HG03280 (cell line): ENCODE measurements around the gene SMCO1.
"Not testable (repeated sequence)": the region's sequence is repeated elsewhere in the genome, so short reads cannot be mapped to it uniquely, and the experiment has no call there.

Experiments used
- ATAC-seq: cut with Tn5 transposase; IDR thresholded peaks from one replicate; pipeline ENCODE4 v1.9.1; 2021; ENCODE audit warnings: mild to moderate bottlenecking, moderate library complexity; ENCODE audit not compliant: unreplicated experiment

SMCO1 gene

DNA sequence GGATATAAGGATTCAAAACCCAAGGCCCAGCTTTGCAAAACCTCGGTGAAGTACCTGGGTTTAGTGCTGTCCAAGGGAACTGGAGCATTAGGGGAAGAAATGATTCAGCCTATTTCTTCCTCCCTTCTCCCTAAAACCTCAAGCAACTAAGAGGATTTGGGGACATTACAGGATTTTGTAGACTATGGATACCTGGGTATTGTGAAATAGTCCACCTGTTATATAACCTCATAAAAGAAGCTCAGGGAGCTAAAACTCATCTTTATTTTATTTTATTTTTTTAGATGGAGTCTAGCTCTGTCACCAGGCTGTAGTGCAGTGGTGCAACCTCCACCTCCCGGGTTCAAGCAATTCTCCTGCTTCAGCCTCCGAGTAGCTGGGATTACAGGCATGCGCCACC is 8.7 kb upstream of the SMCO1 start:
- ATAC-seq: no peak

DNA sequence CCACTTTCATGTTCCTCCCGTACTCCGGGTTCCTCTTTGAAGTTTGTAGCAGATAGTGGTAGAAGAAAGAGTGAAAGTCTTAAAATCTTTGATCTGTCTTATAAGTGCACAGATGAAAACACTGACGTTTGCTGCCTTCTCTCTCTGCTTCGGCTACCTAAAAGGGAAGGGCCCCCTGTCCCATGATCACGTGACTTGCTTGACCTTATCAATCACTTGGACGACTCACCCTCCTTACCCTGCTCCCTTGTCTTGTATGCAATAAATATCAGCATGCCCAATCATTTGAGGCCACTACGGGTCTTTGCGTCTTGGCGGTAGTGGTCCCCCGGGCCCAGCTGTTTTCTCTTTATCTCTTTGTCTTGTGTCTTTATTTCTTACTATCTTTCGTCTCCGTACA is 6.1 kb upstream of the SMCO1 start:
- not testable (repeated sequence) for ATAC-seq

DNA sequence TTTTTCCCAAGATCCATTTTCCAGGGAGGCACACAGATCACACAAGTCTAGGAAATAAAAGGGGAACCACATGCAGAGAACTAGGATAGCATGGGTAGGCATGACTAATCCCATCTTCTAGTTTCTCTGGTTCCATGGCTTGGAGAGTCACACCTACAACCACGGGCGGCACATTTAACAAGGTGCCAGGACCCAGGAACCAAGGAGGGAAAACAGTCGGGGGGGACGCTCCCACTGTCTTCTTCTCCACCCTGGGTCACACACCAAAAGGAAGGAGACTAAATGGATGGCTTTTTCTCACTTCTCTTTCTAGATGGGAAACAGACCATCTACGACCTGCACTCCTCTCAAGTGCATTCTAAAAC is 4.6 kb upstream of the SMCO1 start:
- no peak for ATAC-seq

- no peak for ATAC-seq
Observed at GRCh38 chr3:196518966-196519717, 4.0 kb upstream of the SMCO1 start.

- ATAC-seq: no peak
Observed at GRCh38 chr3:196517919-196518318, 2.8 kb upstream of the SMCO1 start.

- no peak for ATAC-seq
Observed at GRCh38 chr3:196517162-196517800, 2.1 kb upstream of the SMCO1 start.

DNA sequence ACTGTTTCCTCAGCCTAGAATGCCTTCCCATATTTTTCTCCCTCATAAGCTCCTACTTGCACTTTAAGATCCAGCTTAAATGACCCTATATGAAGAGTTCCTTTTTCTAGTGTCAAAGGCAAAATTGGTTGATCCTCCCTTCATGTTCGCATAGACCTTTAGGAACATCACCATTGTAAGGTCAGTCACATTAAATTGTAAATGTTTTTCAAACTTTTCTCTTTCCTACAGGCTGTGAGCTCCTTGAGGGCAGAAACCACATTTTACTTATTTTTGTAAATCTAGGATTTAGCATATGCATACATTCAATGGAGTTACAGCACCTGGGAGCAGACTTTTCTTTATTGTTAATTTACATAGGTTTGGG is 813 bp downstream of the SMCO1 start:
- no peak for ATAC-seq

DNA sequence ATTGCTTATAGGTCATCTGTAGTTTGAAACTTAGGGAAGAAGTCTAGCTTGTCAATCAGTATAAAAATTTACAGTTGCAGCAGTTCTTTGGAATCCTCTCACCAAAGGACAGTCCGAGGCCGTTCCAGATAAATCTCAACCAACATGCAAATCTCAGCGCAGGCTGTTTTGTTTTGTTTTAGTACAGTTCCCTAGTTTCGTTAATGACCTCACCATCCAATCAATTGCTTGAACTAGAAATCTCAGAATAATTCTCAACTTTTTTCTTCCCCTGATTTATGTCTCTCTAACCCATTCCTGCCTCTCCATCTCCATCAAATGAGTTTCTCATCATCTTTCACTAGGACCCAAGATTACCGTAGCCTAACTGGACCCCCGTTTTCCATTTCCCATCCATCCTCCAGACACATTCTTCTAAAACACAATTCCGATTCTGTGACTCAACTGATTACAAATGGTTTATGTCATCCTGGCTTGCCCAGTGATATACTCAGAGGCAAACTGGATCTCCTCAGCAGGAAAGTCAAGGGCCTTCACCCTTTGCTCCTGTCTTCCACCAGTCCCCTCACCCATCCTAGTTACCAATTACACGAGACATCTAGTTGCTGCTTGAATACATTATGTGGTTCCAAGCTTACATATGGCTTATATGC is 1.3 kb downstream of the SMCO1 start:
- no peak for ATAC-seq

- ATAC-seq: not testable (repeated sequence)
Observed at GRCh38 chr3:196511646-196512425, 3.3 kb downstream of the SMCO1 start.

- not testable (repeated sequence) for ATAC-seq
Observed at GRCh38 chr3:196511108-196511507, 4.0 kb downstream of the SMCO1 start.

- ATAC-seq: no peak
Observed at GRCh38 chr3:196506687-196507086, 8.5 kb downstream of the SMCO1 start.

- no peak for ATAC-seq
Observed at GRCh38 chr3:196504556-196504955, 10.6 kb downstream of the SMCO1 start.

GRCh38 chr3:196504077-196504398 is 11.1 kb downstream of the SMCO1 start:
- ATAC-seq: not testable (repeated sequence)

- peak; percentile 79 for ATAC-seq
Observed at GRCh38 chr3:196503196-196504076, 11.7 kb downstream of the SMCO1 start, which contains the start of gene RNF168. Gene RNF168 (minus strand): TSS chr3:196503768. CDS start chr3:196503173, 595 bp downstream.

DNA sequence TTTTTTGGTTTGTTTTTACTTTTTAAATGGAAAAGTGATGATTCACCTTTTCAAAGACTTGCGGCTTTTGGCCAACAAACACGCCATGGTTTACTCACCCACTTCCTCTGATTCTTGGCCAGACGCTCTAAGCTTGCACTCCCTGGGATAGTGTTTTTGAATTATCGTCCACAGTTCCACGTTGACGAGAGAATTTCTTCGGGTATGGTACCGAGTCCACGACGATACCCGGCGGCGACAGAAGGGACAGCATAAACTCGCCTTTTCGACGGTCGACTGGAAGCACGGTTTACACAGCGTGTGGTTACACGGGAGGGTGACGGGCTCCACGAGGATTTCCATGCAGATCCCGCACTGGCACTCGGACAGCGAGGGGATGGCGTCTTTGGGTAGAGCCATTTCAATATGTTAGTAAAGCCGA is 12.4 kb downstream of the SMCO1 start:
- ATAC-seq: peak; percentile 2

GRCh38 chr3:196501316-196502044 is 13.7 kb downstream of the SMCO1 start:
- no peak for ATAC-seq

DNA sequence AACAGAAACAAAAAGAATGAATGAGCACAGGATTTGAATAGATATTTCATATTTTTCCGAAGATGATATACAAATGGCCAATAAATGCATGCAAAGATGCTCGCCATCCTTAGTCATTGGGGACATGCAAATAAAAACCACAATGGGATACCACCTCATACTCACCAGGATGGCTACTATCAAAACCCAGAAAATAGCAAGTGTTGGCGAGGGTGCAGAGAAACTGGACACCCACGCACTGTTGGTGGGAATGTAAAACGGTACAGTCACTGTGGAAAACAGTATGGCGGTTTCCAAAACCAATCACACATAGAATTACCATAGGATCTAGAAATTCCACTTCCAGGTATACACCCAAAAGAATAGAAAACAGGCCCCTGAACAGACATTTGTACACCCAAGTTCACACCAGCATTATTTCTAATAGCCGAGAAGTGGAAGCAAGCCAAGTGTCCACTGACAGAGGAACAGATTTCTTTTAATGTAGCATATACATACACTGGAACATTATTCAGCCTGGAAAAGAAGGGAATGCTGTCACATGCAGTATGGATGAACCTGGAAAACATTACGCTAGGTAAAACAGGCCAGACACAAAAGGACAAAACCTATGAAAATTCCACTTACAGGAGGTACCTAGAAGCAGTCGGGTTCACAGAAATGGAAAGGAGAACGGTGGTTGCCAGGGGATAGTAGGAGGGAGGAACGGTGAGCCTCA is 15.2 kb downstream of the SMCO1 start:
- no peak for ATAC-seq

DNA sequence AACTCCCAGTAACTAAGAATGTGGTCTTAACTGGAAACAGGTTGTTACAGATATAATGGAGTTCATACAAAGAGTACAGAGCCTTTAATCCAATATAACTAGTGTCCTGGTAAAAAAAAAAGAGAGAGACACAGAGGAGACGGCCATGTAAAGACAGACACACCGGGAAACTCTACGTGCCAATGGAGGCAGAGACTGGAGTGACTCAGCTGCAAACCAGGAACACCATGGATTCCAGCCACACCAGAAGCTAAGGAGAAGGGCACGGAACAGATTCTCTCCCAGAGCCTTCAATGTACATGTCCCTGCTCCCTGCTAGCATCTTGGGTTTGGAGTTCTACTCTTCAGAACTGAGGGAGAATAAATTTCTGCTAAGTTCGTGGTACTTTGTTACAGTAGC is 16.1 kb downstream of the SMCO1 start:
- ATAC-seq: no peak

- no peak for ATAC-seq
Observed at GRCh38 chr3:196498297-196498696, 16.8 kb downstream of the SMCO1 start.
